Effector memory CD8-positive, alpha-beta T cell (primary cell): ENCODE measurements around the gene SPPL3.
A peak's percentile ranks its signal among the peaks of the same experiment; 100 is the strongest.

Experiments
- ATAC-seq: fragments of 150-1000 bp; cut with Tn5 transposase; replicated peaks from 2 replicates; pipeline ENCODE4 v1.10.0; 2021; ENCODE audit warnings: mild to moderate bottlenecking, moderate library complexity
- DNase-seq, 3 experiments: peaks; one replicate each; pipeline ENCODE4 v3.0.0; 2021
- H3K27ac Mint-ChIP-seq, 2 donors: one replicate each; pipeline ENCODE4 v1.8.0; 2022; ENCODE audit warnings: mild to moderate bottlenecking in 2 of 2, mixed read lengths in 2 of 2, moderate library complexity in 2 of 2
- H3K27me3 Mint-ChIP-seq, 2 donors: one replicate each; pipeline ENCODE4 v1.8.0; 2022; ENCODE audit warnings: mixed read lengths in 2 of 2
- H3K36me3 Mint-ChIP-seq: one replicate; pipeline ENCODE4 v1.8.0; 2022; ENCODE audit warnings: mild to moderate bottlenecking, moderate library complexity, mixed read lengths; ENCODE audit not compliant: insufficient read depth
- H3K4me1 Mint-ChIP-seq, 2 donors: one replicate each; pipeline ENCODE4 v1.8.0; 2022; ENCODE audit warnings: low read depth in 2 of 2, mixed read lengths in 2 of 2
- H3K4me3 Mint-ChIP-seq, 2 donors: one replicate each; pipeline ENCODE4 v1.8.0; 2022; ENCODE audit warnings: mild to moderate bottlenecking in 2 of 2, mixed read lengths in 2 of 2, moderate library complexity in 2 of 2
- H3K9me3 Mint-ChIP-seq, 2 donors: one replicate each; pipeline ENCODE4 v1.8.0; 2022; ENCODE audit warnings: mixed read lengths in 2 of 2

The SPPL3 gene

DNA sequence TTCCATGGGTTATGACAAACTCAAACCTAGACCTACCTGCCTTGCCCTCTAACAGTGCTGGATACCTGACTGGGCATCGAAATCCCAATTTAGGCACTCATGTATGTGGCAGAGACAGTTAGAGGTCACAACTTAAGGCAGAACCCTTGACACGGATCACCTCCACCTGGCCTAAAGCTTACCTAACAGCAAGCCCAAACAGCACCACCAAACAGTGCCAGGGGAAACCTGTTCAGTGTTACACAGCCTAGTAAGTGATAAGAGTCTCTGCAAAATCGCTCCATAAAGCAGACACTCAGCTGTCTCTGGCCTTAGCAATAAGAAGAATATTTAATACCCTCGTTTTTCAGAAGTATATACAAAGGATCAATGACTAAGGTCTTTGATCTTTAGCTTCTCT lies 77.8 kb downstream of the SPPL3 start:
- H3K27me3 Mint-ChIP-seq = no peaks in the 10 kb centered on the region
- H3K9me3 Mint-ChIP-seq = no peaks in the 10 kb centered on the region
- peak overlapping the region; percentile 41 to 59 for H3K27ac Mint-ChIP-seq
- no peaks in the 10 kb centered on the region for H3K36me3 Mint-ChIP-seq
- H3K4me1 Mint-ChIP-seq = peaks cover 28 to 46% of the 10 kb centered on the region in 2 donors
- no peak overlapping the region for H3K4me3 Mint-ChIP-seq
- DNase-seq (no peak), ATAC-seq (no peak)

DNA sequence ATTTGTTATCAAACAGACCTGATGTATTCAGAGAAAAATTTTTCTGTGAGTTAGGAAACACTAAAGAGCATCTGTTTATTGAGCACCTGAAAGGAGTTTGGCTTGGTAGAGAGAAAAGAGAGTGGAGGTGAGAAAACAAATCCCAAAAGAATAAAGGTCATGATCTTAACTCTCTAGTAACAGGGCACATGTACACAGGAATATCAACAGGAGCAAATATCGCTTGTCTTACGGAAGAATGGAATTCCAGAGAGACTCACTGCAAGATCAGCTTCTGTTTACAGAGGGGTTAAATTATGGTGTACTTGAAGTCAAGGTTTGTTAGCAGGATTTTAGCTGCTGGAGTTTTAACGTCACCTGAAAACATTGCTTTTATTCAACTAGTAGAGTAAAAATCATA lies 78.8 kb downstream of the SPPL3 start:
- Mint-ChIP-seq H3K9me3 (no peaks in the 10 kb centered on the region), H3K4me1 (peaks cover 21 to 38% of the 10 kb centered on the region in 2 donors), H3K4me3 (no peak overlapping the region), H3K27me3 (no peaks in the 10 kb centered on the region), H3K27ac (peak overlapping the region in 1 of 2 donors; percentile 3), H3K36me3 (no peaks in the 10 kb centered on the region)
- ATAC-seq = no peak
- DNase-seq = no peak

DNA sequence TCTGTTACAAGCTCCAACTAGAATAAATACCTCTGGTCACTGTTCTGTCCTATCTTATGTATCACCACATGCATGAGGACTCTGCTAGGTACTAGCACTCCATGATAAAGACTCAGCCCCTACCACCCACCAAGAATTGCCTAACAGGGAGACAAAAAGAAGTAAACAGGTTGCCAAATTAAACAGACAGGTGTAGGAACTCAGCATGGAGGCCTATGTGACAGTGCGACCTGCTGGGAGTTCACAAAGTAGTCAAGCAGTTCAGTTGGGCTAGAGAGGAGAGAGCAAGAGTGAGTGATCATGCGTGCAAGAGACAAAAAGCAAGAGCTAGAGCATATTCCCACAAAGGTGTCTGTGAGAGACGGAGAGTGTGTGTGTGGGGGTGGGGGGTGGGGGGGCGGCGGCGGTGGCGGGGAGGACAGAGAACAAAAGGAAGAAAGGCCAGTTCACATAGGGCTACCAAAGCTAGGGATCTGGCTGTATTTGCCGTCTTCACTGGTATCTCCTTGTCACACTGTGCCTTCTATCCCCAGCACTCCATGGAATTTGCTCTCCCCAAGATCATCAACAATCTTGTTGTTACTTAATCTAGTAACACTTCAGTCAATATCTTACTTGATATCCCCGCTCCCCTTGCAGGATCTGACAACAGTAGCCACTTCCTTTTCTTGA lies 81.2 kb downstream of the SPPL3 start:
- H3K4me3 Mint-ChIP-seq = no peak overlapping the region
- no peak for DNase-seq
- H3K9me3 Mint-ChIP-seq = no peaks in the 10 kb centered on the region
- no peaks in the 10 kb centered on the region for H3K27me3 Mint-ChIP-seq
- H3K27ac Mint-ChIP-seq = peak overlapping the region in 1 of 2 donors; percentile 4
- peaks cover 22 to 36% of the 10 kb centered on the region in 2 donors for H3K4me1 Mint-ChIP-seq
- ATAC-seq = no peak
- H3K36me3 Mint-ChIP-seq = no peaks in the 10 kb centered on the region

DNA sequence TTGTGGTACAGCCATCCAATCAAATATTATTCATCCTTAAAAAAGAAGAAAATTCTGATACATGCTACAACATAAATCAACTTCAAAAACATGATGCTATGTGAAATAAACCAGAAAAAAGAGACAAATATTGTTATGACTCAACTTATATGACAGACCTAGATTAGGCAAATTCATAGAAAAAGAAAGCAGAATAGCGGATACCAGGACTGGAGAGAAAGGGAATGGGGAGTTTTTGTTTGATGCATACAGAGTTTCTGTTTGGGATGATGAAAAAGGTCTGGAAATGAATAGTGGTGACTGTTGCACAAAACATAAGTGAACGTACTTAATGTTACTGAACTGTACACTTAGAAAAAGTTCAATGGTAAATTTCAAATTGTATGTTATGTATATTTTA lies 82.3 kb downstream of the SPPL3 start:
- H3K4me1 Mint-ChIP-seq = peaks cover 23 to 42% of the 10 kb centered on the region in 2 donors
- H3K4me3 Mint-ChIP-seq = no peak overlapping the region
- no peaks in the 10 kb centered on the region for H3K36me3 Mint-ChIP-seq
- H3K27me3 Mint-ChIP-seq = no peaks in the 10 kb centered on the region
- ATAC-seq (no peak), DNase-seq (no peak)
- peak overlapping the region in 1 of 2 donors; percentile 13 for H3K27ac Mint-ChIP-seq
- no peaks in the 10 kb centered on the region for H3K9me3 Mint-ChIP-seq

DNA sequence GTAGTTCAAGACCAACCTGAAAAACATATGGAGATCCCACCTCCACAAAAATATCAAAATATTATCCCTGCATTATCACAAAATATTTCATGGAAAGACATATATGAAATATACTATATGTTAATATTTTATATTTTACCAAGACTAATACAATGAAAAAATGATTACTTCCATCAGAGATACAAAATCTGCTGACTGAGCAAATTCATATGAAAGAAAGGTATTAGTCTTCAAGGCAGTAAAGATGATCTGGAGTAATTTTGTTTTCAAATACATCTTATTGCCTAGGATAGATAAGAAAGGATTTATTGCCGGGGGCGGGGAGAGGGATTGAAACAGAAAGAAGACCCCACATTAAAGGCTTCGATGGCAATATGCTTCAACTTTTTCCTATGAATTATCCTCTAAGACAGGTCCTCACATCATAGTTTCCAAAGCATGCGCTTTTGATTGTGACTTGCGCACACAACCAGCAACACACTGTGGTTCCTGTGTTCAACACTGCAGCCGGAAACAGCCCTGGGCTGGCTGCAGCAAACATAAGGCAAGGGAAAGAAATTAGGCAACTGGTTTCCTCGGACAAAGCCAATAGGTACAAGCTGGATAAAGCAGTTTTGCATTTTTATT lies 83.2 kb downstream of the SPPL3 start:
- H3K27me3 Mint-ChIP-seq = no peaks in the 10 kb centered on the region
- no peak overlapping the region for H3K4me3 Mint-ChIP-seq
- H3K4me1 Mint-ChIP-seq = peaks cover 23 to 40% of the 10 kb centered on the region in 2 donors
- no peak overlapping the region for H3K27ac Mint-ChIP-seq
- no peaks in the 10 kb centered on the region for H3K9me3 Mint-ChIP-seq
- DNase-seq (no peak), ATAC-seq (peak; percentile 40)
- H3K36me3 Mint-ChIP-seq = no peaks in the 10 kb centered on the region

DNA sequence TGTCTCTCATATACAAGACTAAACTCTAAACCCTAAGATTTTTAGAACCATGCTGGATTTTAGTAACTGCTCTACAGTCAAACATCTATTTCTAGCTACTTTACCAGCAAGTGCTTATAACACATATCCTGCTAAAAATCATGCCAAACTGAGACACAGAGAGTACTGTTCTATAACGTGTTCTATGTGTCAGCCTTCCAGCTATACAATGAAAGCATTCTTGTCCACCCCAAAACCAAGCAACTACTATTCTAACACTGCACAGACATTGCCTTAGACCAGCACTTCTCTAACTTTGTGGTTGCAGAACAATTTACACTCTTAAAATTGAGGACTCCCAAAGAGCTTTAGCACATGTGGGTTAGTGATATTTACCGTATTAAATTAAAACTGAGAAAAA lies 85.7 kb downstream of the SPPL3 start:
- H3K36me3 Mint-ChIP-seq = peaks cover 3% of the 10 kb centered on the region
- H3K27ac Mint-ChIP-seq = no peak overlapping the region
- no peak overlapping the region for H3K4me3 Mint-ChIP-seq
- no peaks in the 10 kb centered on the region for H3K9me3 Mint-ChIP-seq
- ATAC-seq = no peak
- peaks cover 17 to 41% of the 10 kb centered on the region in 2 donors for H3K4me1 Mint-ChIP-seq
- no peaks in the 10 kb centered on the region for H3K27me3 Mint-ChIP-seq
- no peak for DNase-seq

DNA sequence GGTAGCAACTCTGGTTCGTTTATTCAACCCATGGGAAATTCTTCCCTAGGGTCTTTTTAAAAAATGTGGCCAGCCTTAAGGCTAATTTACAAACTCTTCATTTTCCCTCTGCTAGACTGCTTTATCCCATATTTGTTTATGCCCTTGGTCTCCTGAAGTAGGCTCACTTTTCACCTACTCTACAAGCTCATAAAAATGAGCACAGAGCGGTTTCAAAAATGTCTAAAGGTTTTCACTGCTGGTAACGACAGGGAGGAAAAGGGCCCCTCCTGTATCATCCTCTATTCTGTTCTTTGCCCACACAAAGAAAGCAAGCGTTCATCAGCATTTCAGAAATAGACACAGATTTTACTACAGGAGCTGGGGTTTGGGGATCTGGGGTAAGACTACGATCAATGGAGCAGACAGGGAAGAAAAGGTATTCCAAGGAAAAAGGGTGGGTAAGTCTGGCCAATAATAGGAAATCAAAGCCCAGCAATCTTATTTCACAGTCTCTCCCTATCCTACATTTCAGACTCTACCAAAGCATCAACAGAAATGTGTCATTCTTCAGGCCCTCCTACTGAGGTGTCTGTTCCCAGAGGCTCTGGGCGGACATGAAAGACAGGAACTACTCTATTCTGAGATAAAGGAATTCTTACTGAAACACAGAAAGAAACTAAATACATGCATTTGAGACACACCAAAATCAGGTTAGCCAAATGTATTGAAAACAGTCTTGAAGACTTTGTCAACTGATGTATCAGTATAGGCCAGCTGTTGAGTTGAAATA lies 86.4 kb downstream of the SPPL3 start:
- Mint-ChIP-seq H3K4me1 (peaks cover 15 to 40% of the 10 kb centered on the region in 2 donors), H3K27me3 (no peaks in the 10 kb centered on the region), H3K36me3 (peaks cover 3% of the 10 kb centered on the region), H3K4me3 (no peak overlapping the region), H3K27ac (peak overlapping the region in 1 of 2 donors; percentile 21), H3K9me3 (no peaks in the 10 kb centered on the region)
- DNase-seq (no peak), ATAC-seq (no peak)

DNA sequence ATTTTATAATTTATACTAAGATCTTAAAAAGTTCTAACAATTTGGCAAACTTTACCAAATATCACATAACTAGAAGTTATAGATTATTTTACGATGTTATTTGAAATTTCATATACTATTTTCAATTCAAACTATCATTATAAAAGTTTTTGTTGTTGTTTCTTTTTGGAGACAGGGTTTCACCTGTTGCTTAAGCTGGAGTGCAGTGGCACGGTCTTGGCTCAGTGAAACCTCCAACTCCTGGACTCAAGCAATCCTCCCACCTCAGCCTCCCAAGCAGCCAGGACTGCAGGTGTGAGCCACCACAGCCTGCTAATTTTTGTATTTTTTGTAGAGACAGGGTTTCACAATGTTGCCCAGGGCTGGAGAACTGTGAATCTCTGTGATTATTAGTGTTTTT lies 87.8 kb downstream of the SPPL3 start:
- peaks cover 11 to 41% of the 10 kb centered on the region in 2 donors for H3K4me1 Mint-ChIP-seq

DNA sequence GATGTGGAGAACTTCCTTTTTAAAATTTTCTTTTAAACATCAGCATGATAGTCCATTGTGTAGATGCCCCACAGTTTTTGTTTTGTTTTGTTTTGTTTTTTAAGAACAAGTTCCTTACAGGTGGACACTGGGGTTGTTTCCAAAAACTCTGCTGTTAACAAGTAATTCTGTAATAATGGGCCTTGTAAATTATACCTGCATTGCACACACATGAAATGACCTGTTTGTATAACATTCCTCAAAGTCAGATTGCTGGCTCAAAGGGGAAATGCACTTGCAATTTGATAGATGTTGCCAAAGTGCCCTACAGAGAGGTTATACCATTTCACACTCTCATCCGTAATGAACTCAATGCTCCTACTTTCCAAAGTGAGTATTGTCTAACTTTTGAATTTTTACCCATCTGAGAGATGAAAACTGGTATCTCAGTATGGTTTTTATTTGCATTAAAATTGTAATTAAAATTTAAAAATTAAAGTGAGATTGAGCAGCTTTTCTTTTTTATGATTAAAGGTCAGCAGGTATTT lies 89.2 kb downstream of the SPPL3 start:
- no peaks in the 10 kb centered on the region for H3K27me3 Mint-ChIP-seq
- no peaks in the 10 kb centered on the region for H3K9me3 Mint-ChIP-seq
- DNase-seq (no peak), ATAC-seq (no peak)
- H3K4me3 Mint-ChIP-seq = no peak overlapping the region
- H3K4me1 Mint-ChIP-seq = peaks cover 15 to 43% of the 10 kb centered on the region in 2 donors
- peaks cover 7% of the 10 kb centered on the region for H3K36me3 Mint-ChIP-seq
- peak overlapping the region; percentile 15 to 36 for H3K27ac Mint-ChIP-seq

More for the DNA sequence above, 87.8 kb downstream of the SPPL3 start:
- H3K9me3 Mint-ChIP-seq = no peaks in the 10 kb centered on the region
- H3K27ac Mint-ChIP-seq = peak overlapping the region in 1 of 2 donors; percentile 46
- ATAC-seq (no peak), DNase-seq (no peak)
- no peaks in the 10 kb centered on the region for H3K27me3 Mint-ChIP-seq
- peaks cover 3% of the 10 kb centered on the region for H3K36me3 Mint-ChIP-seq
- H3K4me3 Mint-ChIP-seq = no peak overlapping the region

DNA sequence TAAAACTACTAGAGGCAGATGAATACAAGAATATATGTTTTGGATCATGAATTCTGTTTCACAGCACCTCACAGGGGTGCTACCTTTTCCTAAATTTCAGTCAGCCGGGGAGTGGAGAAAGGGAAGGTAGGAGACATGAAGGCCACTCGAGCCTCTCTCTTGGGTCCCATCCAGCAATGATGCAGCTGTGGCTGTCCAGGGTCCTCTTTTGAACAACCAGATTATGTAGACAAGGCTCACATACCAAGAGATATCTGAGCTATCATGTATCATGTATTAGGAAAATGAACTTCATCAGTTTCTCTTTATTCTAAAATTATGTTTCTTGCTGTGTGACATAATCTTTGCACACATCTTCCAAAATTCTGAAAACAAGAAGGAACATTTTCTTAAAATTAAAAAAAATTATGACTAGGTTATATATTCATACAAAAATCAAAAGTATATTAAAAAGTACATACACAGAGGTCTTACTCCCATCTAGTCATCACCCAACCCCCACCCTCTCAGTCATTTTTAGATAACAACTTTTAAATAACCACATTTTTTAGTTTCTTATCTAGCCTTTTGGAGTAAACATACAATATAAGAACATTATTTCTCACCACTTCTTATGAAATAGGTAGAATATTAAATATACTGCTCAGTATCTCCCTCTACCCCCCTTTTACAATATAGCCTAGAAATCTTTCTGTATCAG lies 89.8 kb downstream of the SPPL3 start:
- Mint-ChIP-seq H3K4me1 (peaks cover 15 to 43% of the 10 kb centered on the region in 2 donors), H3K9me3 (no peaks in the 10 kb centered on the region), H3K4me3 (no peak overlapping the region), H3K27me3 (no peaks in the 10 kb centered on the region), H3K36me3 (peaks cover 10% of the 10 kb centered on the region), H3K27ac (peak overlapping the region; percentile 15 to 36)
- no peak for DNase-seq
- no peak for ATAC-seq

DNA sequence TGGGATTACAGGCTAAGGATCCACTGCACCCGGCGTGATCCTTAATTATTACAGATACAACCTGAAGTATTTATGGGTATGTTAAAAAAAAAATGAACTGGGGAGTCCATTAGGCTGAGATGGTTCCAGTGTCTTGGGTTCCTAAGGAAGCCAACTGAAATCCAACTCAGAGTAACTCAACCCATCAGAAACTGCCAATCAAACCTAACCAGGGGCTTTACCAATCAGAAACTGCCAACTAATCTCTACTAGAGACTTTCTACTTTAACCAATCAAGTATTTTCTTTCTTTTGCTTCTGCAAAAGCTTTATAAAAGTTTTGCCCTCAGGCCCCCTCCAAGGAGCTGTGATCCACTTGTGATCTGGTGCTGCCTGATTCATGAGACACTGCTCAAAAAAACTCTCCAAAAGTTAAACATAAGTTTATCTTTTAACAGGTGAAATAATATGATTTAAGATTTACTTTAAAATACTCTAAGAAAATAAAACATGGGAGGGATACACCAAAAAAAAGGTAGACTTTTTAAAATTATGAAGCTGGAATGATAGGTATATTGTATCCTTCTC lies 90.5 kb downstream of the SPPL3 start:
- peak overlapping the region; percentile 15 to 36 for H3K27ac Mint-ChIP-seq
- H3K4me3 Mint-ChIP-seq = no peak overlapping the region
- H3K9me3 Mint-ChIP-seq = no peaks in the 10 kb centered on the region
- peaks cover 17% of the 10 kb centered on the region for H3K36me3 Mint-ChIP-seq
- ATAC-seq (no peak), DNase-seq (no peak)
- no peaks in the 10 kb centered on the region for H3K27me3 Mint-ChIP-seq
- peaks cover 15 to 43% of the 10 kb centered on the region in 2 donors for H3K4me1 Mint-ChIP-seq

DNA sequence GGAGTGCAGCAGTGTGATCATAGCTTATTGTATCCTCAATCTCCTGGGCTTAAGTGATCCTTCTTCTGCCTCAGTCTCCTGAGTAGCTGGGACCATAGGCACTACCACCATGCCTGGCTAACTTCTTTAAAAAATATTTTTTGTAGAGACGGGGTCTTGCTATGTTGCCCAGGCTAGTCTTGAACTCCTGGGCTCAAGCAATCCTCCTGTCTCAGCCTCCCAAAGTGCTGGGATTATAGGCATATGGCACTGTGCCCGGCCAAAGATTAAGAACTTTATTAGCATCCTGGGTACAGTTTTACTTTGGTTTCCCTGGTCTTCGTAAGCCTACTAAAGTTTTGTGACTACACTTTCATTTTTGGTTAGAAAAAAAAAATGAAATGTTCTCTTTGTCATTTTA lies 94.1 kb downstream of the SPPL3 start:
- no peak for DNase-seq
- Mint-ChIP-seq H3K27ac (no peak overlapping the region), H3K4me3 (no peak overlapping the region), H3K36me3 (peaks cover 27% of the 10 kb centered on the region), H3K9me3 (no peaks in the 10 kb centered on the region), H3K4me1 (peaks cover 9 to 27% of the 10 kb centered on the region in 2 donors), H3K27me3 (no peaks in the 10 kb centered on the region)
- ATAC-seq = no peak

DNA sequence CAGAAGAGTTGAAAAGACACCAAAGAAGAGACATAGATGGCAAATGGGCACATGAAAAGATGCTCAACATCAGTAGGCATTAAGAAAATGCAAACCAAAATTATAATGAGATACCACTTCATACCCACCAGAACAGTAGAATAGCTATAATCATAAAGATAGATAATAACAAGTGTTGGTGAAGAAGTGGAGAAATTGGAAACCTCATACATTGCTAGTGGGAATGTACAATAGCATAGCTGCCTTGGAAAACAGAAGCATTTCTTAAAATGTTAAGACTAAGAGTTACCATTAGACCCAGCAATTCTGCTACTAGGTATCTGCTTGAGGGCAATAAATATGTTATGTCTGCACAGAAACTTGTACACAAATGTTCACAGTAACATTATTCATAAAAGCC lies 99.7 kb downstream of the SPPL3 start:
- Mint-ChIP-seq H3K36me3 (peaks cover 19% of the 10 kb centered on the region), H3K4me1 (peaks cover 10 to 33% of the 10 kb centered on the region in 2 donors), H3K27ac (peak overlapping the region in 1 of 2 donors; percentile 81), H3K27me3 (no peaks in the 10 kb centered on the region), H3K4me3 (no peak overlapping the region), H3K9me3 (no peaks in the 10 kb centered on the region)
- no peak for DNase-seq
- no peak for ATAC-seq
